ENCODE measurements around the gene NOS1AP.

GRCh38 chr1:162343470-162343869 is 274.0 kb downstream of the NOS1AP start:
- TF ChIP-seq BHLHE40 (IDR thresholded peaks at IDR 0.05; ENCODE audit: borderline replicate concordance) (no peak), FOXK2 (IDR thresholded peaks at IDR 0.05) (no peak), FOXA1 (IDR thresholded peaks at IDR 0.05) (no peak), L3MBTL2 (conservative IDR thresholded peaks at IDR 0.05) (no peak), ARNT (IDR thresholded peaks at IDR 0.05) (no peak), SP1 (IDR thresholded peaks at IDR 0.05) (no peak), ZNF384 (IDR thresholded peaks at IDR 0.05) (no peak), NFRKB (IDR thresholded peaks at IDR 0.05) (no peak), FOXM1 (IDR thresholded peaks at IDR 0.05; ENCODE audit: borderline replicate concordance) (no peak), SUZ12 (IDR thresholded peaks at IDR 0.05) (no peak), LEF1 (IDR thresholded peaks at IDR 0.05; ENCODE audit: borderline replicate concordance) (no peak)
